HEK293 (cell line): ENCODE data around the gene COL18A1.

ENCODE experiments used
- CTCF ChIA-PET: fragments of 350-600 bp; formaldehyde crosslinking; extraction: SDS; loops from one replicate; lab custom pipeline; 2021; ENCODE audit warnings: antibody characterized with exemption; lab: Yijun Ruan, JAX
- POLR2A ChIA-PET: fragments of 300-600 bp; formaldehyde crosslinking; extraction: SDS; loops from one replicate; lab custom pipeline; 2020; ENCODE audit warnings: antibody characterized with exemption, inconsistent platforms; lab: Yijun Ruan, JAX
- H3K27ac ChIP-seq: fragments of 200-500 bp; sonication (Bioruptor generic); 2 replicates; pipeline ENCODE4 v1.5.1; 2014; ENCODE audit warnings: low read depth, low read length, control low read depth, inconsistent platforms; ENCODE audit errors: extremely low read depth
- H3K36me3 ChIP-seq, 2 experiments: fragments of 200-500 bp in 1 of 2; sonication (Bioruptor generic) in 1 of 2; 1 replicate in 1 of 2; 2 replicates in 1 of 2; pipeline ENCODE4 v1.5.1; 2014 to 2017; ENCODE audit warnings: inconsistent platforms in 2 of 2, low read length in 2 of 2; ENCODE audit not compliant: control insufficient read depth in 2 of 2, insufficient read depth in 1 of 2
- H3K4me1 ChIP-seq: fragments of 200-500 bp; sonication (Bioruptor generic); 2 replicates; pipeline ENCODE4 v1.5.1; 2014; ENCODE audit warnings: mild to moderate bottlenecking, low read length, inconsistent platforms; ENCODE audit not compliant: control insufficient read depth, insufficient read depth
- H3K4me3 ChIP-seq: 2 replicates; pipeline ENCODE4 v1.5.1; 2011; ENCODE audit warnings: low read depth, mild to moderate bottlenecking, control low read depth, low read length, moderate library complexity
- H3K9me3 ChIP-seq: fragments of 200-500 bp; sonication (Bioruptor generic); 2 replicates; pipeline ENCODE4 v1.5.1; 2014; ENCODE audit warnings: low read depth, low read length, inconsistent platforms; ENCODE audit not compliant: control insufficient read depth, insufficient read depth
- EGR2 ChIP-seq: fragments of 450-650 bp; formaldehyde crosslinking; IDR thresholded peaks from 2 replicates; pipeline ENCODE4 v1.5.1; 2016; ENCODE audit warnings: low read depth, missing biosample characterization, missing genetic modification characterization
- GLIS1 ChIP-seq: fragments of 450-650 bp; formaldehyde crosslinking; IDR thresholded peaks from 2 replicates; pipeline ENCODE4 v1.5.1; 2016; ENCODE audit warnings: missing biosample characterization, missing genetic modification characterization
- HOXC10 ChIP-seq: sonication (generic); formaldehyde crosslinking; IDR thresholded peaks from 2 replicates; pipeline ENCODE4 v1.8.1; 2023; ENCODE audit warnings: mild to moderate bottlenecking, missing genetic modification reagents
- INSM2 ChIP-seq: fragments of 450-650 bp; formaldehyde crosslinking; IDR thresholded peaks from 2 replicates; pipeline ENCODE4 v1.5.1; 2016; ENCODE audit warnings: missing biosample characterization, missing genetic modification characterization
- MZF1 ChIP-seq: fragments of 450-650 bp; formaldehyde crosslinking; IDR thresholded peaks from 2 replicates; pipeline ENCODE4 v1.5.1; 2017; ENCODE audit warnings: missing biosample characterization, missing genetic modification characterization, borderline replicate concordance
- REPIN1 ChIP-seq: fragments of 450-650 bp; formaldehyde crosslinking; IDR thresholded peaks from 2 replicates; pipeline ENCODE4 v1.5.1; 2017; ENCODE audit warnings: missing biosample characterization, missing genetic modification characterization, low read depth
- YY1 ChIP-seq: fragments of 450-650 bp; formaldehyde crosslinking; IDR thresholded peaks from 2 replicates; pipeline ENCODE4 v1.5.1; 2018; ENCODE audit warnings: missing biosample characterization, missing genetic modification characterization
- YY2 ChIP-seq: fragments of 450-650 bp; formaldehyde crosslinking; IDR thresholded peaks from 2 replicates; pipeline ENCODE4 v1.5.1; 2016; ENCODE audit warnings: missing biosample characterization, missing genetic modification characterization
- ZBTB44 ChIP-seq: fragments of 450-650 bp; IDR thresholded peaks from 2 replicates; pipeline ENCODE4 v1.5.1; 2018; ENCODE audit warnings: missing biosample characterization, mild to moderate bottlenecking, missing genetic modification characterization
- ZEB2 ChIP-seq: fragments of 450-650 bp; formaldehyde crosslinking; IDR thresholded peaks from 2 replicates; pipeline ENCODE4 v1.5.1; 2016; ENCODE audit warnings: missing biosample characterization, missing genetic modification characterization
- ZFHX2 ChIP-seq: fragments of 450-650 bp; formaldehyde crosslinking; conservative IDR thresholded peaks from 2 replicates; pipeline ENCODE4 v1.5.1; 2016; ENCODE audit warnings: missing biosample characterization, missing genetic modification characterization
- ZNF10 ChIP-seq: fragments of 450-650 bp; formaldehyde crosslinking; IDR thresholded peaks from 2 replicates; pipeline ENCODE4 v1.5.1; 2017; ENCODE audit warnings: missing biosample characterization, missing genetic modification characterization
- ZNF621 ChIP-seq: fragments of 450-650 bp; formaldehyde crosslinking; IDR thresholded peaks from 2 replicates; pipeline ENCODE4 v1.5.1; 2017; ENCODE audit warnings: missing biosample characterization, missing genetic modification characterization
- ZNF639 ChIP-seq: fragments of 450-650 bp; formaldehyde crosslinking; IDR thresholded peaks from 2 replicates; pipeline ENCODE4 v1.5.1; 2016; ENCODE audit warnings: missing biosample characterization, missing genetic modification characterization
- ZNF701 ChIP-seq: fragments of 450-650 bp; formaldehyde crosslinking; IDR thresholded peaks from 2 replicates; pipeline ENCODE4 v1.5.1; 2016; ENCODE audit warnings: missing biosample characterization, missing genetic modification characterization
- ZNF768 ChIP-seq: fragments of 450-650 bp; formaldehyde crosslinking; IDR thresholded peaks from 2 replicates; pipeline ENCODE4 v1.5.1; 2018; ENCODE audit warnings: missing biosample characterization, mild to moderate bottlenecking, missing genetic modification characterization
- TF ChIP-seq, protein P1 (sequence below): fragments of 450-650 bp; formaldehyde crosslinking; IDR thresholded peaks from 2 replicates; pipeline ENCODE4 v1.5.1; 2016; ENCODE audit warnings: missing biosample characterization, missing genetic modification characterization
- TF ChIP-seq, protein P2 (sequence below): fragments of 450-650 bp; formaldehyde crosslinking; IDR thresholded peaks from 2 replicates; pipeline ENCODE4 v1.5.1; 2016; ENCODE audit warnings: missing biosample characterization, missing genetic modification characterization

The COL18A1 gene

DNA sequence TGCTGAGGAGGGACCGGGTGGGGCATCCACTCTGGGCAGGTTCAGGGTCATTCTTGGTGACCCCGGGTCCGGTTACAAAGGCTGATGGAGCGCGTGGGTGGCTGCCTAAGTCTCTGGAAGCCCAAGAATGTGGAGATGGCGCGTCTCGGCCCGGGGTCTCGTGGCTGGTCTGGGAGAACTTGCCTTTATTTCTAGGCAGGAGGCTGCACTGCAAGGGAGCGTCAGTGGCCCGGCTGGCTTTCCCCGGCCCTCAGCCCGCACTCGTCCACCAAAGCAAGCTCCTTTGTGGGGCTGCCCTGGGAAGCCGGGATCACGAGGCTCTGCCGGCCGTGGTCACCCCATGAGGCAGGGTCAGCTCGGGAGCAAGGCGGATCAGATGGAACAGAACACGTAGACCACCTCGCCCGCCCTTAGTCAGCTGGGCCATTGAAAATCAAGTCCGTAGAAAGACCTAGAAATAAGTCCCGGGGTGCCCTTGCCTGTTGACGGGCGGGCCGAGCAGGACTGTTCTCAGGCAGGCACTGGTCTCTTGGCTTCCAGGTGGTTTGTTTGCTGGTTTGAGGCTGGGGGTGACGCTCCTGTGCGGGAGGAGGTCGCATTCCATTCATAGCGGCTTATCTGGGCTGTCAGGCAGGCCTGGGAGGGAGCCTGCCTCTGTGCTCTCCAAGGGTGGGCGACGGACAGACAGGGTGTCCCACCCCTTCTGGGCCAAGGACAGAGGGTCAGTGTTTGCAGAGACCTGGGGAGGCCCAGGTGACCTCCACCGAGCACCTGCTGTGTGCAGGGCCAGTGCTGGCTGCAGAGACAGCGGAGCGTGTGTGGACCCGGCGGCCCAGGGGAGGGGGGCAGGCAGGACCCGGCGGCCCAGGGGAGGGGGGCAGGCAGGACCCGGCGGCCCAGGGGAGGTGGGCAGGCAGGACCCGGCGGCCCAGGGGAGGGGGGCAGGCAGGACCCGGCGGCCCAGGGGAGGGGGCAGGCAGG, 25.8 kb downstream of the COL18A1 start:
- POLR2A ChIA-PET: no interaction called here
- Histone ChIP-seq H3K27ac (no peak overlapping the region), H3K36me3 (no peaks in the 10 kb centered on the region), H3K4me3 (no peak overlapping the region), H3K4me1 (0 out of 2 replicates have a peak, but pooled peaks cover 6% of the 10 kb centered on the region), H3K9me3 (no peaks in the 10 kb centered on the region)
- TF ChIP-seq ZEB2 (tag by site-specific recombination): no peak
- no peak for TF ChIP-seq MZF1 (tag by site-specific recombination)
- TF ChIP-seq REPIN1 (tag by site-specific recombination): no peak
- no peak for TF ChIP-seq ZNF621 (tag by site-specific recombination)
- TF ChIP-seq, protein P1, sequence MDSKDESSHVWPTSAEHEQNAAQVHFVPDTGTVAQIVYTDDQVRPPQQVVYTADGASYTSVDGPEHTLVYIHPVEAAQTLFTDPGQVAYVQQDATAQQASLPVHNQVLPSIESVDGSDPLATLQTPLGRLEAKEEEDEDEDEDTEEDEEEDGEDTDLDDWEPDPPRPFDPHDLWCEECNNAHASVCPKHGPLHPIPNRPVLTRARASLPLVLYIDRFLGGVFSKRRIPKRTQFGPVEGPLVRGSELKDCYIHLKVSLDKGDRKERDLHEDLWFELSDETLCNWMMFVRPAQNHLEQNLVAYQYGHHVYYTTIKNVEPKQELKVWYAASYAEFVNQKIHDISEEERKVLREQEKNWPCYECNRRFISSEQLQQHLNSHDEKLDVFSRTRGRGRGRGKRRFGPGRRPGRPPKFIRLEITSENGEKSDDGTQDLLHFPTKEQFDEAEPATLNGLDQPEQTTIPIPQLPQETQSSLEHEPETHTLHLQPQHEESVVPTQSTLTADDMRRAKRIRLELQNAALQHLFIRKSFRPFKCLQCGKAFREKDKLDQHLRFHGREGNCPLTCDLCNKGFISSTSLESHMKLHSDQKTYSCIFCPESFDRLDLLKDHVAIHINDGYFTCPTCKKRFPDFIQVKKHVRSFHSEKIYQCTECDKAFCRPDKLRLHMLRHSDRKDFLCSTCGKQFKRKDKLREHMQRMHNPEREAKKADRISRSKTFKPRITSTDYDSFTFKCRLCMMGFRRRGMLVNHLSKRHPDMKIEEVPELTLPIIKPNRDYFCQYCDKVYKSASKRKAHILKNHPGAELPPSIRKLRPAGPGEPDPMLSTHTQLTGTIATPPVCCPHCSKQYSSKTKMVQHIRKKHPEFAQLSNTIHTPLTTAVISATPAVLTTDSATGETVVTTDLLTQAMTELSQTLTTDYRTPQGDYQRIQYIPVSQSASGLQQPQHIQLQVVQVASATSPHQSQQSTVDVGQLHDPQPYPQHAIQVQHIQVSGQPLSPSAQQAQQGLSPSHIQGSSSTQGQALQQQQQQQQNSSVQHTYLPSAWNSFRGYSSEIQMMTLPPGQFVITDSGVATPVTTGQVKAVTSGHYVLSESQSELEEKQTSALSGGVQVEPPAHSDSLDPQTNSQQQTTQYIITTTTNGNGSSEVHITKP (tag by site-specific recombination): no peak
- no peak for TF ChIP-seq ZBTB44 (tag by site-specific recombination)
- TF ChIP-seq, protein P2, sequence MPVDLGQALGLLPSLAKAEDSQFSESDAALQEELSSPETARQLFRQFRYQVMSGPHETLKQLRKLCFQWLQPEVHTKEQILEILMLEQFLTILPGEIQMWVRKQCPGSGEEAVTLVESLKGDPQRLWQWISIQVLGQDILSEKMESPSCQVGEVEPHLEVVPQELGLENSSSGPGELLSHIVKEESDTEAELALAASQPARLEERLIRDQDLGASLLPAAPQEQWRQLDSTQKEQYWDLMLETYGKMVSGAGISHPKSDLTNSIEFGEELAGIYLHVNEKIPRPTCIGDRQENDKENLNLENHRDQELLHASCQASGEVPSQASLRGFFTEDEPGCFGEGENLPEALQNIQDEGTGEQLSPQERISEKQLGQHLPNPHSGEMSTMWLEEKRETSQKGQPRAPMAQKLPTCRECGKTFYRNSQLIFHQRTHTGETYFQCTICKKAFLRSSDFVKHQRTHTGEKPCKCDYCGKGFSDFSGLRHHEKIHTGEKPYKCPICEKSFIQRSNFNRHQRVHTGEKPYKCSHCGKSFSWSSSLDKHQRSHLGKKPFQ (tag by site-specific recombination): no peak
- TF ChIP-seq YY2 (tag by site-specific recombination): no peak
- TF ChIP-seq ZNF701 (tag by site-specific recombination): no peak
- no peak for TF ChIP-seq YY1 (tag by site-specific recombination)
- TF ChIP-seq ZNF10: no peak
- no peak for TF ChIP-seq INSM2 (tag by site-specific recombination)
- CTCF ChIA-PET: interaction anchor here (0.5 to 2.4 kb wide), 3 partner anchors 9 to 293 kb away, joined by 3 to 10 read pairs (median 3); no protein-coding TSS in a partner anchor

DNA sequence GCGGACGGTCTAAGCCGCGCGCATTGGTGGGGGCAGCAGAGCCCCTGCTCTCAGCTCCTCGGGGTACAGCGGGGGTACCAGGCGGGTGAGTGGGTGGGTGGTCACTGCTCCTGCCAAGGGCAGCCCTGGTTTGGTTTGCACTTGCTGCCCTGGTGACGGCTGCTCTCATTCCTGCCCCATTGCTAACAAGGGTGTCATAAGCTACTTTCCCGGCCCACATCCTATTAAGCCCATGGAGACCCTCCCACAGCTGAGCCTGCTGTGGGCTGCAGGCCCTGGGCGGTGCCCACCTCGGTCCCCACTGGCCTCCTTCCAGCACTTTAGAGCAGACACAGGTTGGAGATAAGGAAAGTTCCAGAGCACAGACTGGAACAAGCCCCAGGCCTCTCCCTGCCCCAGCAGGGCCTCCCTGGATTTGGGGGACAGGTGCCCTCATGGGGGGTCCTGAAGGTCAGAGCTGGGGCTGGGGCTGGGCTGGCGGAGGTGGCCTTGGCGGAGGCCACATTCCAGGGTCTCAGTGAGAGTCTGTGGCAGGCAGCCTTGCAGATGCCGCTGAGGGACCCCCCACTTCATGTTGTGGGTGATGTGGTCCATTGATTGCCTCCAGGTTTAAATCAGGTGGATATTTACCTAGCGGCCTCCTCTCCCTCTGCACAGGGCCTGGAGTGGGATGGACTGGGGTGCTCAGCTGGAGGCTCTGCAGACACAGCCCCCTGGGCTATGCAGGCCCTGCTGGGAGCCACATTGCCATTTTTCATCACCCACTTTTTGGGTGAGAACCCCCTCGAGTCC, 27.0 kb downstream of the COL18A1 start:
- no peak overlapping the region for H3K4me3 ChIP-seq
- no peak overlapping the region for H3K27ac ChIP-seq
- H3K4me1 ChIP-seq: 0 out of 2 replicates have a peak, but pooled peaks cover 6% of the 10 kb centered on the region
- POLR2A ChIA-PET: no interaction called here
- TF ChIP-seq HOXC10 (CRISPR knock-in tag) (no peak), ZFHX2 (tag by site-specific recombination) (peak; percentile 80), ZNF768 (no peak), ZNF639 (tag by site-specific recombination) (no peak), EGR2 (tag by site-specific recombination) (peak; percentile 88), GLIS1 (tag by site-specific recombination) (peak; percentile 33; the same call in 1 of the 2 replicates)
- no peaks in the 10 kb centered on the region for H3K9me3 ChIP-seq
- peaks cover 0 to 2% of the 10 kb centered on the region in 2 experiments; a peak in 1 of 3 replicates for H3K36me3 ChIP-seq
- CTCF ChIA-PET: interaction anchor here (0.6 kb wide), 1 partner anchor 291 kb away, joined by 3 read pairs; no protein-coding TSS in a partner anchor
